NCI-H82 (cell line): ENCODE data around the gene RGS3.
"Not testable (repeated sequence)": the region's sequence is repeated elsewhere in the genome, so short reads cannot be mapped to it uniquely, and the experiment has no call there.

Experiments
- DNase-seq: peaks from one replicate; lab custom pipeline; 2025; lab: John Stamatoyannopoulos, UW

The RGS3 gene

DNA sequence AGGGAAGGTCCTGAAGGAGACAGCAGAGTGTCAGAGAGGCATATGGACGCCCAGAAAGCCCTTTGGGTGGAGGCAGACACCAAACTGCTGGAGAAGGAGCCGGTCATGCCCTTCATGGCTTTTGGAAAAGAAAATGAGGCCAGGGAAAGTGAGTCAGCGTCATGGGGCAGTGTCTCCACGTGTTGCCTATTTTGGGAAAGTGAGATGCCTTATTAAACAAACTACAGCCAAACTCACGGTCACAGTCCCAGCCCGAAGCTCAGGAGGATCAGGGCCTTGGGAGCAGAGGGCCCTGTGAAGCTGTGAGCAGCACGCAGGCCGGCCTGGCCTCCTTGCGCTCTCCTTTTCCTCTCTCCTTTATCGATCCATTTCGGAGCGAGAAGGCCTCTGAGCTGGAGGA, 25.0 kb downstream of the RGS3 start:
- no peak for DNase-seq

GRCh38 chr9:113491147-113491546, 27.6 kb downstream of the RGS3 start:
- DNase-seq, result not testable (repeated sequence)

DNA sequence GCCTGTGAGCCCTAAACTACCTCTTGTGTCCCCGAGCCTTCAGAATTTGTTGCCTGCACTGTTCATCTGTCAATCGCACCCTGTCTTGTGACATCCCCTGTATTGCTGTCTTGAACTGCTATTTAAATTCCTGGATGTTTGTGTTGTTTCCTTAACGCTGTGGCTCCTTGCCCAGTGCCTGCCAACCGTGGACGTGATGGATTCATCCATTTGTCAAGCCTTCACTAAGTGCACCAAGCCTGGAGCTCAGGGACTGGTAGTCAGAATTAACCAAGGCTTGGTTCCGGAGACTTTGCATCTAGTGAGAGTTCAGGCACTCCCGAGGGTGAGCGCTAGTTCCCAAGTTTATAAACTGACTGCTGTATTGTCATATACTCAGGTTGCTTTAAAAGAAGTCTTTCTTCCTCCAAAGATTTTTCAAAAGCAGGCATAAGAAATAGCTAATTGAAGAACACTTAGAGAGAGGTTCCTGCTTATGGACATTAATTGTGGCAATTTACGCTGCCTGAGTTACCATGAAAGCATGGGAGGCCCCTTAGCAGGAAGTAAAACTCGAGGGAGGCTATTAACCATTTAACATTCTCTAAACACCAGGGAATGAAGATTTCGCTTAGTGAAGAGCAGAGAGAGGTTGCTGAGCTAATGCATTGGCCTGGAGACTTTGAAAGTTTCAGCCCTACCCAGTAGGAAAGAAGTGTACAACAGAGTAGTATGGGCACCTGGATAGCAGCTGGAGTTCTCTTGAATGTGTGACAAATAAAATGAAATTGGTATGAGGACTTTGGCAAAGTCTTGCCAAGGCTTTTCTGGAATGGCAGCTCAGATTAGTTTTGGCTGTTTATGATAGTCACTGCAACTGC, 29.0 kb downstream of the RGS3 start:
- DNase-seq, result no peak

- peak; percentile 2 for DNase-seq
Observed at GRCh38 chr9:113493203-113493520, 29.6 kb downstream of the RGS3 start.

GRCh38 chr9:113495526-113495925, 32.0 kb downstream of the RGS3 start:
- no peak for DNase-seq

- no peak for DNase-seq
Observed at GRCh38 chr9:113497051-113497450, 33.5 kb downstream of the RGS3 start.

GRCh38 chr9:113499153-113499875, 35.8 kb downstream of the RGS3 start:
- DNase-seq, result no peak

DNA sequence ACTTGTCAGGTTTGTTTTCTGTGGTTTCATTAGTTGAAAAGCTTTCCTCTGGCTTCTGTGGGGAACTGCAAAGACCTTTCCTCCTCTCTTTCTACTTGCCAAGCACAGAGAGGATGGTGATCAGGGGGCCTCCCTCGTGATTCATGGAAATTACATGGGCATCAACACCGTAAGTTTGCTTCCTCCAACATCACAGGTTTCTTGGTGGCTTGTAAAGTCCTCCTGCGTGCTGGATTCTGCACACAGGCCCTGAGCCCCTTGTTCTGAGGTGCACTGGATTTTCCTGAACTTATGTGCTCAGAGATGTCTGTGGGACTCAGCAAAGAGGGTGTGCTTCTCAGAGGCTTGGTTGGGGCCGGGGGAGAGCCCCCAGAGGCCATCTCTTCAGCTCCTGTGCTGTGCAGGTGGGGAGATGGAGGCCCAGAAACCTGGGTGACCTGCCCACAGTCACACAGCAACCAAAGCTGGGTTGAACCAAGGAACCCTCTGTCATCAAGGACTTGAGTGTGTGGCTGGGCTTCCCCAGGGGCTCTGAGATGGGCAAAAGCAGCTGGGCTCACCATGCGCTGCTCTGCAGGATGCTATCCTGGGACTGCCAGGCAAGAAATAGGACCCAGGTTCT, 36.5 kb downstream of the RGS3 start:
- DNase-seq, result no peak

- no peak for DNase-seq
Observed at GRCh38 chr9:113501129-113501686, 37.7 kb downstream of the RGS3 start.

- DNase-seq, result no peak
Observed at GRCh38 chr9:113501852-113502251, 38.3 kb downstream of the RGS3 start.

DNA sequence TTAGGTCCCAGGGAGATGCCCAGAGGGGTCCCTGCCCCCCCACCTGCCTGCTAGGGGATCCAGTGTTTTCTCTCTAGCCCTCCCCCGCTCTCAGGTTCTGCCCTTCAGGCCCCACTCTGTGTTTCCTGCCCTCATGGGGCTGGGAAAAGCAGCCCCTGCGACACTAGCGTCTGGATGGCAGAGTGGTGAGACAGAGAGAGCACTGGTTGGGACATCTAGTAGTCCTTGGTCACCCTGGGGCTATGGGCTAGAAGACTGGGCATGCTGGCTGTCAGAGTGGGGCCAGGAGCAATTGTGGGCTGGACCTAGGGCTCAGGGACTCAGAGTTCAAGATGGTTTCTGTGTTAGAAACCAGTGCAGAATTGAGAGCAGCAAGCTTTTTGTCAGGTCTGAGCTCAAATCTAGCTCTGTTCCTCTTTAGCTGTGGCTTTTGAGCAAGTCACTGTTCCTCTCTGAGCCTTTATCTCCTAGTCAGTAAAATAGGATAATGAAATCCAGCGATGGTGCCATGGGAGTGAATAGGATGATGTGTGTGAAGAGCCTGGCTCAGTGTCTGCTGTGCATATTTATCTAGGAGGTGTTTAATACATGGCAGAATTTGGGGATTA, 39.0 kb downstream of the RGS3 start:
- no peak for DNase-seq

- DNase-seq, result no peak
Observed at GRCh38 chr9:113503131-113503541, 39.6 kb downstream of the RGS3 start.

- no peak for DNase-seq
Observed at GRCh38 chr9:113503613-113504211, 40.2 kb downstream of the RGS3 start.

GRCh38 chr9:113504725-113505590, 41.4 kb downstream of the RGS3 start:
- no peak for DNase-seq

DNA sequence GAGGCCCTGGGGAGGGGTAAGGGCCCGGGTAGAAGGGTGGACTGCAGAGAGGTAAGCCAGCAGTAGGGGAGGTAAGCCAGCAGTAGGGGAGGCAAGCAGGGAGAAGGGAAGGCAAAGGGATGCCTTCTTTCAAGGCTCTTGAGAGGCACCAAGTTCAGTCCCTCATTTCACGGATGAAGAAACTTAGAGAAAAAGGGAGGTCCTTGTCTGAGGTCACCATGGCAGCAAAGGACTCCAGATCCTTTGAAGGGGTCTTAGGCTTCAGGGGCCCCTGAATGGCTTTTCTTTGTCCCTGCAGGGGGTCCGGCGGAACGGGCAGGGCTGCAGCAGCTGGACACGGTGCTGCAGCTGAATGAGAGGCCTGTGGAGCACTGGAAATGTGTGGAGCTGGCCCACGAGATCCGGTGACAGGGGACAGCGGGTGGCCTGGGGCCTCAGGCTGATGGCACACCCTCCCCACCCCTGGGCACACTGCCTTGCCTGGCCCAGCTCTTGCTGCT, 42.6 kb downstream of the RGS3 start:
- DNase-seq, result no peak

- DNase-seq, result no peak
Observed at GRCh38 chr9:113507256-113507655, 43.7 kb downstream of the RGS3 start.

DNA sequence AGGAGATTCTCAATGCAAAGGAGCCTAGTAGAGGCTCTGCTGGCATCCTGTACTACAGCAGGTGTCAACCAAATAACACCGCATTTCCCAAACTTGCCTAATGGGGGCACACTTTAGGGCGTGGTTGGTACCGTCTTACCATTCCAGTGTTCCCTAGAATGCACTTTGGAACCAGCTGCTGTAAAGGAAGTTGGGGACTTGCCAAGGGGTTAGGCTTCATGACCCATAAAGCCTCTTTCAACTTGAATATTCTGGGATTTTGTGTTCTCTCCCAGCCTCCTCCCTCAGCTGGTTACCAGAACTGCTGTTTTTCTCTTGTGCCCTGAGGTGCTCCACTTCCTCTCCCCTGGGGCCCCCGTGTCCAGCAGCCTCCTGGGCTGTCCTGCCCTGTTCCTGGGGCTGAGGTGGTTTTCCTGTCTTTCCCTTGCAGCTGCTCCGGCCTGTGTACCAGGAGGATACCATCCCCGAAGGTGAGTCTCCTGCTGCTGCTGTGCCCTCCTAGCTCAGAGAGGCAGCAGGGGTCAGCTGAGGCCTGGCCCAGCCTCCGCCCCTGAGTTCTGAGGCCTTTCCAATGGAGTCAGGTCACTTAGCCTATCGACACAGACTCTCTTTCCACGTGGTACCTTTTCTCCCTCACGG, 44.7 kb downstream of the RGS3 start:
- no peak for DNase-seq

GRCh38 chr9:113509463-113509862, 45.9 kb downstream of the RGS3 start:
- DNase-seq, result peak; percentile 32

GRCh38 chr9:113511047-113511521, 47.6 kb downstream of the RGS3 start:
- no peak for DNase-seq
